Fibroblast of villous mesenchyme (primary cell): ENCODE results near the gene CKMT2. TPM values are rescaled to one million over a fixed set of nuclear protein-coding genes. Genes with fewer than 3 reads are reported as not detected.

ENCODE experiments used
- DNase-seq: peaks from one replicate; pipeline ENCODE4 v3.0.0-alpha.2; 2010; ENCODE audit warnings: low read depth
- H3K4me3 ChIP-seq: 2 replicates; pipeline ENCODE4 v1.5.1; 2011; ENCODE audit warnings: low read depth, mild to moderate bottlenecking, low read length
- CTCF ChIP-seq: IDR thresholded peaks from 2 replicates; pipeline ENCODE4 v1.5.1; 2012; ENCODE audit warnings: low read depth, mild to moderate bottlenecking, low read length; ENCODE audit not compliant: insufficient read depth
- total RNA-seq: library from RNA; depleted of rRNA; stranded (reverse); fragments of >200 nt; gene quantifications from 2 replicates; pipeline ENCODE4 v1.2.3, GENCODE V29; 2012

Gene CKMT2
- total RNA-seq, 1 donor: 0.43 TPM

- H3K4me3 ChIP-seq: no peak overlapping the region
- no peak for DNase-seq
- no peak for TF ChIP-seq CTCF
Observed at GRCh38 chr5:81204205-81204604, 28.9 kb upstream of the CKMT2 start.

GRCh38 chr5:81205058-81205457, 28.1 kb upstream of the CKMT2 start:
- TF ChIP-seq CTCF: no peak
- DNase-seq: no peak

GRCh38 chr5:81207009-81207408, 26.1 kb upstream of the CKMT2 start:
- H3K4me3 ChIP-seq: no peak overlapping the region
- DNase-seq: peak; percentile 12
- peak; percentile 32 for TF ChIP-seq CTCF

More at GRCh38 chr5:81205058-81205457, 28.1 kb upstream of the CKMT2 start:
- no peak overlapping the region for H3K4me3 ChIP-seq

- H3K4me3 ChIP-seq: no peak overlapping the region
- no peak for DNase-seq
Observed at GRCh38 chr5:81208904-81209303, 24.2 kb upstream of the CKMT2 start.

GRCh38 chr5:81209386-81209785, 23.7 kb upstream of the CKMT2 start:
- no peak for DNase-seq
- no peak for TF ChIP-seq CTCF
- H3K4me3 ChIP-seq: no peak overlapping the region

More at GRCh38 chr5:81208904-81209303, 24.2 kb upstream of the CKMT2 start:
- TF ChIP-seq CTCF: no peak

- TF ChIP-seq CTCF: no peak
- H3K4me3 ChIP-seq: no peak overlapping the region
- no peak for DNase-seq
Observed at GRCh38 chr5:81209869-81210493, 23.1 kb upstream of the CKMT2 start.

GRCh38 chr5:81212211-81212751, 20.8 kb upstream of the CKMT2 start:
- TF ChIP-seq CTCF: no peak
- no peak overlapping the region for H3K4me3 ChIP-seq
- no peak for DNase-seq
